HG03442 (cell line): ENCODE results near the gene LIPN.

ENCODE experiments used
- ATAC-seq: cut with Tn5 transposase; IDR thresholded peaks from one replicate; pipeline ENCODE4 v1.9.1; 2021; ENCODE audit warnings: mild to moderate bottlenecking, moderate library complexity; ENCODE audit not compliant: unreplicated experiment

Gene LIPN

DNA sequence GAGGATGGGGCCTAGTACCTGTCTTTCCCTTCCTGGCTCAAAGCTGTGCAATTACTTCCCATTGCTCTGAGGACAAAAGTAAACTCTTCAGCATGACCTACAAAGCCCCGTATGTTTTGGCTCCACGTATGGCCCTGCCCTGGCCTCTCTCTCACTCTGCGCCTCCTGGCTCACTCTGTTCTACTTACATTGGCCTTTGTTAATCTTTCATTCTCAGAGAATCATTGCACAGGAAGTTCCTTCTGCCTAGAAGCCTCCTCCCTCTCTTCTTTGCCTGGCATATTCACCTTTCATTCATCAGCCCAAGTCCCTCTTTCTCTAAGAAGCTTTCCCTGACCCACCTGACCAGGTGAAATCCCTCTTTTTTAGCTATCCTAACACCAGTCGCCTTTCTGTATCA, 66.6 kb downstream of the LIPN start:
- no peak for ATAC-seq

GRCh38 chr10:88827671-88828070, 67.9 kb downstream of the LIPN start:
- ATAC-seq: no peak

DNA sequence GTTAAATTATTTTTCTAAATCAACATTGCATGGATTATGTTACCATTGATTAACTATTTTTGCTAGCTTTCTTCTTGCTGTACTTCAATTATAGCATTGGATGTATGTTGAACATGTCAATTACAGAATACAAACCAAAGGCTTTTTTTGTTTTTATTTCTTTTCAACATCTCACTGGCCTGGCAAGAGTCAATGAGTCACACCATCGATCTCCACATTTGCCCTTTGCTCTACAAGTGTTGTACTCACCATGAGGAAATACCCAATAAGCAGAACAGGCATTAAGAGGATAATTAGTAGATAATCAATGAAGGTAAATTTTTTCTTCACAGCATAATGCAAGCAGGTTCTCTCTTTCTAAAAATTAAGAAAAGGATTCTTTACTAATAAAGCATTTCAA, 68.5 kb downstream of the LIPN start:
- ATAC-seq: no peak
